Measurements from ENCODE around the gene TEX101.

The TEX101 gene

GRCh38 chr19:43452582-43452981, 37.9 kb downstream of the TEX101 start:
- H3K4me3 ChIP-seq (ENCODE audit: low read depth, low read length) = no peak overlapping the region
- DNase-seq (ENCODE audit: low read depth) = no peak
- TF ChIP-seq CTCF (IDR thresholded peaks at IDR 0.05; ENCODE audit: insufficient read depth, low read depth, low read length, missing control alignments) = no peak

GRCh38 chr19:43454031-43454430, 39.3 kb downstream of the TEX101 start:
- no peak for DNase-seq (ENCODE audit: low read depth)
- no peak overlapping the region for H3K4me3 ChIP-seq (ENCODE audit: low read depth, low read length)
- TF ChIP-seq CTCF (IDR thresholded peaks at IDR 0.05; ENCODE audit: insufficient read depth, low read depth, low read length, missing control alignments) = no peak

GRCh38 chr19:43455321-43456113, 40.8 kb downstream of the TEX101 start:
- no peak for TF ChIP-seq CTCF (IDR thresholded peaks at IDR 0.05; ENCODE audit: insufficient read depth, low read depth, low read length, missing control alignments)
- no peak for DNase-seq (ENCODE audit: low read depth)
- no peak overlapping the region for H3K4me3 ChIP-seq (ENCODE audit: low read depth, low read length)

GRCh38 chr19:43457809-43458208, 43.1 kb downstream of the TEX101 start:
- no peak for DNase-seq (ENCODE audit: low read depth)
- no peak overlapping the region for H3K4me3 ChIP-seq (ENCODE audit: low read depth, low read length)
- no peak for TF ChIP-seq CTCF (IDR thresholded peaks at IDR 0.05; ENCODE audit: insufficient read depth, low read depth, low read length, missing control alignments)

DNA sequence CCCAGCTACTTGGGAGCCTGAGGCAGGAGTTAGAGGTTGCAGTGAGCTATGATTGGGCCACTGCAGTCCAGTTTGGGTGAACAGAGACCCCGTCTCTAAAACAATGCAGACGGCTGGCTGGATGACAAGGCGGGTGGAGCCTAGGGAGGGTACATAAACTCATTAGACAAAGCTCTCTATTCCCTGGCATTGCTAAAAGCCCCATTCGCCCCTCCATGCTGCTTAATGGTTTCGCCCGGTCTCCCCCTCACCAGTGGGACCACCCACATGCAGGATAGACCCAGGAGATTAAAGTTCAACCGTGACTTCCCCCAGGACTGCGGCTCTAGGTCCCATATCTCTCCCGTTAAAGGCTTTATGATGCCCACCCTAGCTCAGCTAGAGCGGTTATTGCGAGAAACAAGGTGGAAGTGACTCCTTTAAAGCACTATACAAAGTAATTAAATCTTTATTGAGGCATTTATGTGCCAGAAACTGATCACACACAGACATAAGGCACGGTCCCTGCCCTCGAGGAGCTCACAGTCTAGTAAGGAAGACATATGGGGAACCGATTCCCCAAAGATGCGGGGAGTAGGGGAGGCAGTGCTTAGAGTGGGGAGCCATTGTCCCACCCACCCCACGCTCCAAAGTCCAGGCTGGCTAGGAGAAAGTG, 45.8 kb downstream of the TEX101 start:
- no peak for DNase-seq (ENCODE audit: low read depth)

DNA sequence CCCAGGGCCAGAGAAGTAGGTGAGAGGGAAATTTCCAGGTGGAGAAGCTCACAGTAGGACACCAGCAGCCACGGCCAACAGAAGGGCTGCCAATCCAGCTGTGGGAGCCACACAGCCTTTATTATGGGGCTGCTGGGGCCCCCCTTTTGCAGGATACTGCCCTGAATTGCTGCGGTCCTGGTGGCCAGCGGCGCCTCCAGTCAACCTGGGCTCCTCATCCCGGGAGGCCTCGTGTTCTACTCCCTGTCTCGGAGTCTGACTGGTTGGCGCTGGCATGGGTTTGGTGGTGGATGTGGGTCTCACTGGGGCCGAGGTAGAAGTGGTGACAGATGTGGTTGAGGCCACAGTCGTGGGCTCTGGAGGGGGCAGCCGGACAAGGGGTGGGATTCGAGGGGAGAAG, 46.6 kb downstream of the TEX101 start:
- no peak overlapping the region for H3K4me3 ChIP-seq (ENCODE audit: low read depth, low read length)
- no peak for DNase-seq (ENCODE audit: low read depth)
- TF ChIP-seq CTCF (IDR thresholded peaks at IDR 0.05; ENCODE audit: insufficient read depth, low read depth, low read length, missing control alignments) = no peak

More for the DNA sequence above, 45.8 kb downstream of the TEX101 start:
- no peak overlapping the region for H3K4me3 ChIP-seq (ENCODE audit: low read depth, low read length)
- no peak for TF ChIP-seq CTCF (IDR thresholded peaks at IDR 0.05; ENCODE audit: insufficient read depth, low read depth, low read length, missing control alignments)
